Stimulated activated CD8-positive, alpha-beta memory T cell treated with anti-CD3 and anti-CD28 coated beads, Interleukin-4, amount 100 ng/mL, for 1 hour (primary cell): ENCODE results near the gene KLHL14.
"Not testable (repeated sequence)": the region's sequence is repeated elsewhere in the genome, so short reads cannot be mapped to it uniquely, and the experiment has no call there.

Source experiments
- DNase-seq, 2 donors: peaks; one replicate each; pipeline ENCODE4 v3.0.0-alpha.2; 2020; ENCODE audit warnings: low read depth in 2 of 2, low spot score in 1 of 2

Gene KLHL14

GRCh38 chr18:32717126-32717525 is 55.7 kb downstream of the KLHL14 start:
- DNase-seq: no peak

- no peak for DNase-seq
Observed at GRCh38 chr18:32714571-32715148, 58.2 kb downstream of the KLHL14 start.

GRCh38 chr18:32712860-32713259 is 60.0 kb downstream of the KLHL14 start:
- no peak for DNase-seq

GRCh38 chr18:32711862-32712261 is 61.0 kb downstream of the KLHL14 start:
- DNase-seq: no peak

GRCh38 chr18:32707586-32707985 is 65.2 kb downstream of the KLHL14 start:
- no peak for DNase-seq

GRCh38 chr18:32707147-32707546 is 65.7 kb downstream of the KLHL14 start:
- no peak for DNase-seq

- DNase-seq: no peak
Observed at GRCh38 chr18:32701313-32701712, 71.5 kb downstream of the KLHL14 start.

GRCh38 chr18:32698153-32698552 is 74.7 kb downstream of the KLHL14 start:
- no peak for DNase-seq

GRCh38 chr18:32696376-32696775 is 76.4 kb downstream of the KLHL14 start:
- no peak for DNase-seq

- DNase-seq: no peak
Observed at GRCh38 chr18:32695534-32695933, 77.3 kb downstream of the KLHL14 start.

- no peak for DNase-seq
Observed at GRCh38 chr18:32688821-32689220, 84.0 kb downstream of the KLHL14 start.

- no peak for DNase-seq
Observed at GRCh38 chr18:32684940-32685339, 87.9 kb downstream of the KLHL14 start.

GRCh38 chr18:32684096-32684495 is 88.7 kb downstream of the KLHL14 start:
- no peak for DNase-seq

- no peak for DNase-seq
Observed at GRCh38 chr18:32683044-32683443, 89.8 kb downstream of the KLHL14 start.

- DNase-seq: no peak
Observed at GRCh38 chr18:32677578-32677977, 95.2 kb downstream of the KLHL14 start.

GRCh38 chr18:32674491-32674890 is 98.3 kb downstream of the KLHL14 start:
- DNase-seq: no peak

GRCh38 chr18:32672398-32672797 is 100.4 kb downstream of the KLHL14 start:
- no peak for DNase-seq

- DNase-seq: no peak
Observed at GRCh38 chr18:32670727-32671126, 102.1 kb downstream of the KLHL14 start.

GRCh38 chr18:32669549-32670165 is 103.2 kb downstream of the KLHL14 start:
- no peak for DNase-seq

GRCh38 chr18:32668956-32669355 is 103.9 kb downstream of the KLHL14 start:
- no peak for DNase-seq

- DNase-seq: no peak
Observed at GRCh38 chr18:32661486-32662299, 111.1 kb downstream of the KLHL14 start.

- not testable (repeated sequence) for DNase-seq
Observed at GRCh38 chr18:32654507-32654906, 118.3 kb downstream of the KLHL14 start.
